Measurements from ENCODE around the gene TEX12.

Gene TEX12

GRCh38 chr11:112210890-112211289, 43.7 kb downstream of the TEX12 start:
- DNase-seq (ENCODE audit: low read depth in 2 of 2, low spot score in 1 of 2) = no peak

GRCh38 chr11:112211536-112211935, 44.4 kb downstream of the TEX12 start:
- DNase-seq (ENCODE audit: low read depth in 2 of 2, low spot score in 1 of 2) = no peak

GRCh38 chr11:112212290-112212689, 45.1 kb downstream of the TEX12 start:
- DNase-seq (ENCODE audit: low read depth in 2 of 2, low spot score in 1 of 2) = no peak

GRCh38 chr11:112212710-112213109, 45.5 kb downstream of the TEX12 start:
- DNase-seq (ENCODE audit: low read depth in 2 of 2, low spot score in 1 of 2) = no peak

GRCh38 chr11:112213753-112214152, 46.6 kb downstream of the TEX12 start:
- no peak for DNase-seq (ENCODE audit: low read depth in 2 of 2, low spot score in 1 of 2)

GRCh38 chr11:112215621-112216020, 48.4 kb downstream of the TEX12 start:
- no peak for DNase-seq (ENCODE audit: low read depth in 2 of 2, low spot score in 1 of 2)

GRCh38 chr11:112216561-112217105, 49.5 kb downstream of the TEX12 start:
- DNase-seq (ENCODE audit: low read depth in 2 of 2, low spot score in 1 of 2) = no peak

- peak in 1 of 2 donors; percentile 8 for DNase-seq (ENCODE audit: low read depth in 2 of 2, low spot score in 1 of 2)
Observed at GRCh38 chr11:112219476-112220232, 52.5 kb downstream of the TEX12 start.

GRCh38 chr11:112221274-112221835, 54.2 kb downstream of the TEX12 start:
- no peak for DNase-seq (ENCODE audit: low read depth in 2 of 2, low spot score in 1 of 2)

Measured in stimulated activated CD8-positive, alpha-beta memory T cell treated with anti-CD3 and anti-CD28 coated beads, Interleukin-4, amount 100 ng/mL, for 1 hour (primary cell).